COR-L47 (cell line): ENCODE results near the gene GGNBP2.

Experiments used
- DNase-seq: peaks from one replicate; lab custom pipeline; 2025; lab: John Stamatoyannopoulos, UW

The GGNBP2 gene

DNA sequence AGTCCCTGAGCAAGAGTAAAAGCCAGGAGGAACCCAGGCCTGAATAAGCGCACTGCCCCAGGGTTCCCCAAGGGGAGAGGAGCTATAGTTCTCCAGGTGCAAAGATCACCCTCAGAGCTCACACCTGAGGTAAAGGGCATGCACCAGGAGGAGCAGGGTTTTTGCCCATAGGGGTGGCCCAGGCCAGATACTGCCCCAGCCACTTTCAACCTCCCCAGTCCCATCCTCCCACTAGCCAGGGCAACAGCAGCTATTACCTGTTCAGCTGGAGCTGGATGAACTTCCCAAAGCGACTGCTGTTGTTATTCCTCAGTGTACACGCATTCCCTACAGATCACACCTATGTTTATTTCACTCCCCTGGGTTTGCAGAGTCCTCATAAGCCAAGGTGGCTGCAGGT, 29.9 kb upstream of the GGNBP2 start:
- no peak for DNase-seq

DNA sequence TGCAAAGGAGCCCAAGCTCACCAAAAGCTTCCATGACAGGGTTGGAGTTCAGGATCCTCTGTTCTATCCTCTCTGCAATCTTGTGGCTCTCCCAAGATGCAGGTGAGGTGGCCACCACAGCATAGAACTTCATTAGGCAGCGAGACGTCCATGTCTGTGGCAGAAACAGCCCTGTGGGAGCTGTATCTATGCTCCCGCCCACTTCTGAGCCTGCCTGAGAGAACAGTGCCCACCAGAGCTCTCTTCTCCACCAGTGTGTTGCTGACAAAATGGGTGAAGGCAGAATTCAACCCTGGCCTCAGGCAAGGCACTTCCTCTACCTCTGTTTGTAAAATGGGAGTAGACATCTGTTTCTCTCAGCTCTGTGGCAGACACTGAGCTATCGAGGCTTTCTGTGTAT, 28.9 kb upstream of the GGNBP2 start:
- no peak for DNase-seq

DNA sequence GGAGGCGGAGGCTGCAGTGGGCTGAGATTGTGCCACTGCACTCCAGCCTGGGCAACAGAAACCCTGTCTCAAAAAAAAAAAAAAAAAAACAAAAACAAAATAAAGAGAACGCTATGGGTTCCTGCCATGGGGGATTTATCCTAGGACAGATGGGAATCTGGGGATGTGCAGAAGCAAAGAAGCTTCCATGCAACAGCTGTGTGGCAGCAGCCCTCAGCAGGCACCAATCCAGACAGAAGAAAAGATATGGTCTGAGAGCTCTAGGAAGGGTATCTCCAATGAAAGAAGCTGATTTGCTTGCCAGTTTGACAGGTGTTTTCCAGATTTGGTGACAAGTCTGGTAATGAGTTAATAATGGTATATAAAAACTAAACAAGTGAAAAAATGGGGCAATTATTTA, 21.6 kb upstream of the GGNBP2 start:
- DNase-seq = no peak

DNA sequence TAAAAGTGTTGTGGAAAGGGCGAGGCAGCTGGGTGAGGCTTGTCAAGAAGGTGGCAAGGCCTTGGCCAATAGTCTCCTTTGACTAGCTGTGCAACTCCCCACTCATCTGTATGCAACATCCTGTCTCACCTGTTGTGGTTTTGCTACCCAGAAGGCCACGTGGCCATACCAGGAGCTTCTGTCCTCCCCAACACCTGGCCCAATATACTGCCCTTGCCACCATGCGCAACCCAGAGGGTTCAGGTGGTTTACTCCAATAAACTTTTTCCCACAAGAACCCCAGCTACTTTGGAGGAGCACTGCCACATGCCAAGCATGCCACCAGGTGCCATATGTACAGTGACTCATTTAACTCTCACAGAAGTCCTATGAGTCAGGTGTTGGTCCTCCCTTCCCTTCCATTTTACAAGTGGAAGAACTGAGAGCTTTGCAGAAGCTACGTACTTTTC, 20.3 kb upstream of the GGNBP2 start:
- no peak for DNase-seq

DNA sequence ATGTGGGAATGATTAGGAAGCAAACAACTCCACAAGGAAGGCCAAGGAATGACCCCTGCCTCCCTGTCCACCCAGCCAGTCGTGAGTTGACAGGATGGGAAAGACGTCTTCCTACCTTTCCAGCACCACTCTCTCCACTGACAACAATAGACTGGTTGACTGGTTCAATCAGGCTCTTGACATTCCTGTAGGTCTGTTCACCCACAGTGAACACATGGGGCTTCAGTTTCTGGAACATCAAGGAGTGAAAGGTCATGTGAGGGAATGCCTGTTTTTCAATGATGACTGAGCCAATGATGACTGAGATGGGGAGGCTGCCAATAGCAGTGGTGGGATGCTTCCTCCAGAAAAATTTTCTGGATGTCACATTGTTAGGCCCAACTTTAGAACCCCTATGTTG, 19.6 kb upstream of the GGNBP2 start:
- no peak for DNase-seq

DNA sequence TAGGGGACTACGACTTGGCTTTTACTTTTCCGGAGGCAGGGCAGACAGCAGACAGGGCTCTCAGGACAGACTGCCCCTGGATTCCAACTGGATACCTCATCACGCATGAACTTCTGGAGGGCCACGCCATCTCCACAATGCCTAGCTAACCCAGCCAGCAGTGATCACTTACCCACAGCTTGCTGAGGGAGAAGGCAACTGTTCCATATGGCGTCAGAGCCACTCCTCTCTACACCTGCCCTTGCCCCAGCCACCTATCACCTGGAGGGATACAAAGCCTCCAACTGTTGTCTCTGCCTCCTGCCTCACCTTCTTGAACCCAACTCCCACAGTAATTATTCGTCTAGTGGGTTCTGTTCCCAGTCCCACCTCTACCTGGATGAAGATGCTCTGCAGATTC, 18.8 kb upstream of the GGNBP2 start:
- no peak for DNase-seq

DNA sequence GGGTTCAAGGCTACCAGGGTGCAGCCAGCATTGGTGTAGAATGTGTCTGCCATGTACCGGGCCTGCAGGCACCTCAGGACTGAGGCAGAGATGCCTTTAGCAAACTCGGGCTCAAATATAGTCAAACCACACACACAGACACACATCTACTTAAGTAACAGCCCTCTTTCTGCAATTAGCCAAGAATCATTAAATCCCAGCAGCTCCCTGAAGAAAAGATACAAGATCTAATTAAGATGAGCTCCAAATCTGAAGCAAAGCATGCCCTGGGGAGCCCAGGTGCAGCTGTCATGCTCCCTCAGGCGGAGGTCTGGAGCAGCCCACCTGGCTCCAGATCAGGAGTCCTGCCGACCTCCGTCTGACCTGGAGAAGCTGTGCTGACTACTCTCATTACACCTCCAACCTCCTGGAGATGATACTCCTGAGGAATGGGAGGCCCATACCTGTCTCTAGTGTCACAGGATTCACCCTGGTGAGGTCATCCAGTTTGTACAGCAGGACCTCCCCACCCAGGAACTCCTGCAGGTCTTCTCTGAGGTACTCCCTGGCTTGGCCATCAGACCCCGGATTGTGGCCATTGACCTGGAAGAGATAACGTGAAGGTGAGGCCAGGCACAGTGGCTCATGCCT, 17.0 kb upstream of the GGNBP2 start:
- no peak for DNase-seq

DNA sequence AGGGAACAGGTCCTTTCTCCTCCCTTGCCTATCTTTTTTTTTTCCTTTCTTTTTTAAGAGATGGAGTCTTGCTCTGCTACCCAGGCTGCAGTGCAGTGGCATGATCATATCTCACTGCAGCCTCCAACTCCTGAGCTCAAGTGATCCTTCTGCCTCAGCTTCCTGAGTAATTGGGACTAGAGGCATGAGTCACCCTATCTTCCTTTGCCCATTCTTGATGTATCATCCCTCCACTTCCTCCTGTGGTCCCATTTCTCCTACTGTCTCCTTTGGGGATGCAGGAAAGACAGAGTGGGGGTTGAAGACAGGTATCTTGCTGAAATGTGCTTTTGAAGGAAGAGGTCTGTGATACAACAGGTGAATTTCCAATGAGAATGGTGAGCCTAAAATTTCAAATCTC, 15.6 kb upstream of the GGNBP2 start:
- DNase-seq = no peak

DNA sequence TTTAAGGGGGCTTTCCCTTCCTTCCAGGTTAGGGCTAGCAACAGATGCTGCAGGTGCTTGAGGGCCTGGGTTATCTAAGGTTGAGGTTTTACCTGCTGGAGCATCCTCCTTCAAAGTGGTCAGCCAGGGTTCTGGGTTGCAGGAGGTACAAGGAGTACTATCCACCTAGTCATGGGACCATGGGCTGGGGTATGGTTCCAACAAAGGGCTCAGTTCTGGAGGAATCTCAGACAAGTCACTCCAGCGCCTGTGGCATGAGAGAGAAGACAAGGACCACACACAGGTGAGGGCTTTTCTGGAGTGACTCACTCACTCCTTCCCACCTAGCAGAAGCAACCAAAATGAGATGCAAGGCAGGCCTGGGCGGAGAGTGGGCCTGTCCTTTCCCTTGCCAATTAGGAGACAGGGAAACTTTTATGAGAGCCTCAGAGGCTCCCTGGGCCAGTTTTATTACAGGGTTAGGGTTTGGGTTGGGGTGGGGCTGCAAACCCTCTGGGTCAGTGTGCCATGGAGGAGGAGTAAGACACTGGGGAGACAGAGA, 12.2 kb upstream of the GGNBP2 start:
- DNase-seq = no peak

DNA sequence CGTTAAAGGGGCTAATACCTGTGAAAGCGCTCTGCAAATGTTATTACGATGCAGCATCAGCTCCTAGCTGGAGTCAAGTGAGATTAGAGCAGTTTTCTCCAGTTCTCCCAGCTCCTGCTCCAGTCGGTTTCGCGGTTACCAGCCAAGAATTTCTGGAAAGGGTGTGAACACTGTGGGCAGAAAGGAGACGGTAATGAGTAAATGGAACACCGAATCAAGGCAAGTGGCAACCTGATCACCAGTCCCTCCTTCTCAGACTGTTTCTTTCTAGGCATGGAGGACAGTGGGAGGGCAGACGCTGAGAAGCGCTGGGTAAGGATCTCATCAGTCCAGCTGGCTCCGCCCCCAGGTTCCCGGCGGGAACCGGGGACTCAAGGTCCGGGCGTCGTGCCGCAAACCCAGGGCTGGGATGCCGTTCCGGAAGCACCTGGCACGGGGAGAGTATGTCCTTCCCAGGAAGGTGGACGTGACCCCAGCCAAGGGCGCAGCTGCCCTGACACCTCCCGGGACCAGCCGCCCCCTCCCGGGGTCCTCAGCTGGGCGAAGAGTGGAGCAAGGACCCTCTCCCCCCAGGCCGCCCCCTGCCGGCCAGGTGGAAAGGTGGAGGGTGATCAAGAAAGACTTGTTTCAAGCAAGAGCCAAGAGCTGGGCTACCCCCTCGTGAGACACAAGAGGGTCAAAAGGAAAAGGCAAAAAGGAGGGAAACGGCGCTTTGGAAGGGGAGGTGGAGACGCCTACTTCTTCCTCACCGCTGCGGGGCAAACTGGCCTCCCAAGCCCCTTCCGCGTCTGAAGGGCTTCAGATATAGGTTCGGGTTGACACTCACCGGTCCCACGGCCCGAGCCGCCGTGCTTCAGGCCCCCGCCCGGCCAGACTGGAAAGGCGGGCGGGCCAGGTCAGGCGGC, 10.5 kb upstream of the GGNBP2 start:
- peak; percentile 71 for DNase-seq

DNA sequence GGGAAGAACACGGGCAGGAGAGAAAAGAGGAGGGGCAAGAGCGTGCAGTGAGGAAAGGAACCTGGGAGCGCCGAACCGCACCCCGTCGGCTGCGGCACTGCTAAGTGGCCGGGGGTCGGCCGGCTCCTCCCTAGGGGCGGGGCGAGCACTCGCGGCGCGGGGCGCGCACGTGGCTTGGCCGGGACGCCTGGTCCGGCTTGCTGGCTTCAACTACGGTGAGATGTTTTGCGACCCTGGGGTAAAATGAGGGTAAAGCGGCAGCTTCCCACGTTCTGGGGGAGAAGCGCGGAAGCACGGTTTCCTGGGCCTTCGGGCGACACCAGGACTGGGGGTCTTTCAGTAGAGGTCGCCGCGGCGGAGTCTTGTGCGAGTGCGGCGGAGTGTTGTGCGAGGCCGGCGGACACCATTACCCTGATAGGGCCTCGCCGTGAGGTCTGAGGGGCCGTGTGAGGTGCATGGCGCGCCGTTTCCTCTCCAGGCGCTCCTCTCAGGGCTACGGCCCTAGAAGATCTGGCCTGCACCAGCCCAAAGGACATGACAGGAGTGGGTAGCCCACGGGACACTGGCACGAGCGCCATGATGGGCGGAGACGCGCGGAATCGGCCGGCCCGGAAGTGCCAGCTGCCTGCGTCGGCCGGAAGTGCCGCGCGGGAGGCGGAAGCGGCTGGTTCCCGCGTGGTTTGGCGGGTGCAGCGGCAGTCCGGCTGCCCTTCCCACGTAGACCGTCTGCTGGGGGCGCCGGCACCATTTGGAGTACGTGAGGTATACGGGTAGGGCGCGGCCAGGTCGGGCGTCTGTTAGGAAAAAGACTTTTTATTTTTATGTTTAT, 9.7 kb upstream of the GGNBP2 start, which contains the start of the genes MYO19 and PIGW:
MYO19 (minus strand) TSS at position 29 of the 829 bp plus-strand sequence. CDS start 2,330 bp downstream, outside the sequence.
PIGW (plus strand) TSS at position 148 of the 829 bp plus-strand sequence. CDS start 2,115 bp downstream, outside the sequence.
- DNase-seq = peak; percentile 90

DNA sequence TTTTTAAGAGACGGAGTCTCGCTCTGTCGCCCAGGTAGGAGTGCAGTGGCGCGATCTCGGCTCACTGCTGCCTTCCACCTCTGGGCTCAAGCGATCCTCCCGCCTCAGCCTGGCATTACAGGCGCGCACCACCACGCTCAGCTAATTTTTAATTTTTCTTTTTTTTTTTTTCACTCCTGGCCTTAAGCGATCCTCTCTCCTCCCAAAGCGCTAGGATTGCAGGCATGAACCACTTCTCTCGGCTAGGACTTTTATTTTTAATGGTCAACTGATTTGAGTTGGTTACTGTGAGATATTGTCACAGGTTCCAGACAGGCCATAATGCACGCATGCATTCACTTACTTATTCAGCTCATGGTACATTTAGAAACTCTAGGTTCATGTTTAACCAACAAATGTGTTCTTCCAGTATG, 9.0 kb upstream of the GGNBP2 start:
- no peak for DNase-seq

DNA sequence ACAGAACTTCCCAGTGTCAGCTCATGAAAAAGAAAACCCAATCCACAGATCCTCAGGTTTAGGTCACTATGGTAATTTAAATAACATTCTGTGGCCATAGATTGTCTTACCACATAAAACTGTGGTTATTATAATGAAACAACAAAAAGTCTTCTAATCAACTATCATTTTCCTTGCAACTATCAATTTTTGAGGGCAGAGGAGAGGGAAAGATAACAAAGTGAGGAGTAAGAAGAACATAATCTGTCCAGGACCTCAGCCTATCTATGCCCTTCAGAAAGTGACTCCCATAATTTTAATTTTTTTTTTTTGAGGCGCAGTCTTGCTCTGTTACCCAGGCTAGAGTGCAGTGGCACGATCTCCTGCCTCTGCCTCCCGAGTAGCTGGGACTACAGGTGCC, 4.0 kb upstream of the GGNBP2 start:
- DNase-seq = no peak

DNA sequence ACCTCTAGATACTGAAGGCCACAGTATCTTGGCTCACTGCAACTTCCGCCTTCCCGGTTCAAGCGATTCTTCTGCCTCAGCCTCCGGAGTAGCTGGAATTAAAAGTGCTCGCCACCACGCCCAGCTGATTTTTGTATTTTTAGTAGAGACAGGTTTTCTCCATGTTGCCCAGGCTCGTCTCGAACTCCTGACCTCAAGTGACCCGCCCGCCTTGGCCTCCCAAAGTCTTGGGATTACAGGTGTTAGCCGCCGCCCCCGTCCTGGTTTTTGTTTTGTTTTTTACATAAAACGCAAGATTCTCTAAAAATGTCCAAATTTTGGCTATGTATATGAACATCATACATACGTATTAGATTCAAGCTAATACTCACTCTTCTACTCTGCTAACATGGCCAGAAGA, 2.0 kb upstream of the GGNBP2 start:
- DNase-seq = no peak

DNA sequence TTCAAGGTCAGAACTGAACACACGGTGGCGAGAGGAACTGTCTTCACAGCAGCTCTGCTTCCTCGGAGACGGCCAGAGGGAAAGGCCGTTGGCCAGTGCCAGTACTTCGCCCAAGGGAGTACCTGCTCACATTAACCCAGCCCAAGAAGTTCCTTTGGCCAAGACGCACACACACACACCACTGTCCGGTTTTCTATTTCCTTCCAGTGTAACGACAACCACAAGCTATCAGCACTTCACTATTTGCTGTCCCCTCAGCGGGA, 744 bp upstream of the GGNBP2 start:
- peak; percentile 58 for DNase-seq

DNA sequence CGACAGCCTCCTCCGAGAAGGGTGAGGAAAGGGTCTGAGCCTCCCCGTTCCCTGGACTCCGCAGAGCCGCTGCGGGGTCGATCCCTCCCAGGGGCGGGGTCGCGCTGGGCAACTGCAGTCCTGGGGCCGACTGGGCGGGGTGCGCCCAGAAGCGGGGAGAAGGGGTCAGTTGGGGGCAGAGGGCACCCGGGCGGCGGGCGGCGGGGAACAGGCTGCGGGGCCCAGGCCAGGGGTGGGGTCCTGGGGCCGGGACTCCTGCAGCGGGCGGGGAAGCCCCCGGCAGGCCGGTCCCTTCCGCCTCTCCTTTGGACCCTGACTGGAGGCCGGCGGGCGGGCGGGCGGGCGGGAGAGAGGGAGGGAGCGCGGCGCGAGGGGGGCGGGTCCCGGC, 352 bp downstream of the GGNBP2 start:
- DNase-seq = no peak

DNA sequence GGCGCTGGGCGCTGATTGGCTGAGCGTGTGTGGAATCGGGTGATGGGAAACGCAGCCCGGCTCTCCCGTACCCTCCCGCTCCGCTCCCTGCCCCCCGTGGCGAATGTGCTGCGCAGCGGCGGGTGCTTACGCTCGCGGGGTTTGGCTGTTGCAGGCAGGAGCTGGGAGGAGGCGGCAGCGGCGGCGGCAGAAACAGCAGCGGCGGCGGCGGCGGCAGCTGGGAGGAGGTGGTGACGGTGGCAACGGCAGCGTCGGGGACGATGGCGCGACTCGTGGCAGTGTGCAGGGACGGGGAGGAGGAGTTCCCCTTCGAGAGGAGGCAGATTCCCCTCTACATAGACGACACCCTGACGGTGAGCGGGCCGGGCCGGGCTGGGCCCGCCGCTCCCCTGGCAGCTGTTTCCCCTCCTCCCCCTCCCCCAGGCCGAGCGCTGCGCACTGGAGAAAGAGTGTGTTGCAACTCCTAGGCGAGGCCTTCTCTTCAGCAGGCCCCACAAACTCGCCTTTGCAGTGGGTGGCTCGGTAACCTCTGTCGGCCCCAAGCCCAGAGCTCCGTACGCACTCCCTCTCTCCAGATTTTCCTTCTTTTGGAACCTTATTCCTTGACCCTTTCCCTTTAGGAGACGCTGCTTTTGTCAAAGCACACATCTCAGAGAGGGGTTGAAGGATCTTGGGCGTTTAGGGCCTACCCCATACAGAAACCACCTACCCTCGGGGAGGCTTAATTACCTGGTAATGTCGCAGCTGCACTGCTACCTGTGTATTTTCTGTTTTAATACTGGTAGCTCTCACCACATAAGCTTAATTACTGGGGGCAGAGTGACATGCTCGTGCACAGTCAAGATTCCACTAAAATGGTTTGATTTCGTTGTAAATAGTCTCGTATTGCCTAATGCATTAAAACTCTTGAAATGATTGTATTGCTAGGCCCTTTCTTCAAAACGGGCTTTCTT, 1.0 kb downstream of the GGNBP2 start:
- peak; percentile 97 for DNase-seq

DNA sequence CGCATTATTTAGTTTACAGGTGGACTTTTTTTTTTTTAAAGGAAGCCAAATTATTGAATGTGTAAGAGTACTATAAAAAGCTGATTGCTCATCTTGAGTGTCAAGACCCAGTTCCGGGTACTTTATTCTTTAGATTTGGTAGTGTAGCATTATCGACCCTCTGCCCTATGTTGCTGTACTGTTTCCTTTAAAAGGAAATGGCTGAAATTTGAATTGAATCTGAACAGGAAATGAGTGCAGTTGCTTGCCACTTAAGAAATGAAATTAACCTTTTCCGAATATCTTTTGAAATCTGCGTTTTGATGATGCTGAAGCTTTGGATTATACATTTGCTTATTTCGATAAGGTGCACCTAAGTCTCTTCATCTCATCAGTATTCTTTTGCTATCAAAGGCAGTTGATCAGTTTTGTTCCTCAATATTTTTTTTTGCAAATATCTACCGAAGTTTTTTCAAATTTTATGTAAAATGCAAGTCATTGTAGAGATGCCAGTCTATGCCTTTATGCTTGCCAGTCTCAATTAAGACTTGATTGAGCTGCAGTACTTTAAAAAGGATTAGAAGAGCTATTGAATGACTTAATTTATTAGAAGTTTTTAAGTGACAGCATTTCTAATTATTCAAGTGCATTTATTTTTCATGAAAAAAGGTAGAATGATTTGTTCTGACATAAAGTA, 1.8 kb downstream of the GGNBP2 start:
- no peak for DNase-seq

DNA sequence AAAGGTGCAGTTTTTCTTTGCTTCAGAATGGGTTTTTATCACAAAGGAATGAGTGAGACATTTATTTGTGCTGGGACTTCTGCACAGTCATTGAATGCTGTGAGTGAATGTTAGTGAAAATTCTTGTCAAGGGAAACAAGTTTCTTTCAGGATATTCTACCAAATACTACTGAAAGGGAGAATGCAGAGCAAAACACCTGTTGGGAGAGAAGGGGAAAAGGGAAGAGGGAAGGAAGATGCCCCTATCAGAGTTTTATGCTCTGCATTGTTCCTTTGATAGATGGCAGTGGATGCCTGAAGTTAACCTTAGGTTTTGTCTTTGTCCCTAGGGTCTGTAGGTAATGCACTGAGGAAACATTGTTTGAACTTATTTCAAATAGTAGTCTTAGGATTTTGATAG, 3.1 kb downstream of the GGNBP2 start:
- DNase-seq = no peak
